HG03342 (cell line): Measurements from ENCODE around the gene RNASEH2B.

ENCODE experiments used
- ATAC-seq: cut with Tn5 transposase; IDR thresholded peaks from one replicate; pipeline ENCODE4 v1.9.1; 2021; ENCODE audit warnings: mild to moderate bottlenecking, moderate library complexity; ENCODE audit not compliant: unreplicated experiment

RNASEH2B gene

GRCh38 chr13:50907781-50908180 lies 1.8 kb upstream of the RNASEH2B start:
- no peak for ATAC-seq

- ATAC-seq = no peak
Measured at GRCh38 chr13:50908371-50908770, 1.2 kb upstream of the RNASEH2B start.

- peak; percentile 2 for ATAC-seq
Measured at GRCh38 chr13:50910485-50910805, 854 bp downstream of the RNASEH2B start.

- no peak for ATAC-seq
Measured at GRCh38 chr13:50911081-50911631, 1.6 kb downstream of the RNASEH2B start.

GRCh38 chr13:50911937-50912795 lies 2.6 kb downstream of the RNASEH2B start:
- peak; percentile 44 for ATAC-seq

GRCh38 chr13:50912851-50913250 lies 3.3 kb downstream of the RNASEH2B start:
- ATAC-seq = no peak

- no peak for ATAC-seq
Measured at GRCh38 chr13:50914176-50914700, 4.6 kb downstream of the RNASEH2B start.

GRCh38 chr13:50914848-50915247 lies 5.3 kb downstream of the RNASEH2B start:
- no peak for ATAC-seq

GRCh38 chr13:50915565-50915964 lies 6.0 kb downstream of the RNASEH2B start:
- ATAC-seq = peak; percentile 25

- ATAC-seq = no peak
Measured at GRCh38 chr13:50916701-50917184, 7.2 kb downstream of the RNASEH2B start.

GRCh38 chr13:50917572-50917971 lies 8.0 kb downstream of the RNASEH2B start:
- no peak for ATAC-seq

GRCh38 chr13:50918567-50918966 lies 9.0 kb downstream of the RNASEH2B start:
- no peak for ATAC-seq

GRCh38 chr13:50919277-50919676 lies 9.7 kb downstream of the RNASEH2B start:
- no peak for ATAC-seq

GRCh38 chr13:50921706-50922105 lies 12.1 kb downstream of the RNASEH2B start:
- no peak for ATAC-seq

- no peak for ATAC-seq
Measured at GRCh38 chr13:50923272-50923671, 13.7 kb downstream of the RNASEH2B start.

- no peak for ATAC-seq
Measured at GRCh38 chr13:50924025-50924424, 14.4 kb downstream of the RNASEH2B start.

- ATAC-seq = no peak
Measured at GRCh38 chr13:50927701-50928100, 18.1 kb downstream of the RNASEH2B start.

GRCh38 chr13:50928102-50928501 lies 18.5 kb downstream of the RNASEH2B start:
- ATAC-seq = no peak

GRCh38 chr13:50928659-50929462 lies 19.3 kb downstream of the RNASEH2B start:
- no peak for ATAC-seq

- no peak for ATAC-seq
Measured at GRCh38 chr13:50932091-50932490, 22.5 kb downstream of the RNASEH2B start.

- no peak for ATAC-seq
Measured at GRCh38 chr13:50934735-50935435, 25.3 kb downstream of the RNASEH2B start.
